LNCAP (cell line): ENCODE measurements around the gene KRTAP4-16.

Source experiments
- TF ChIP-seq, protein P1 (sequence below): fragments of 450-650 bp; IDR thresholded peaks from 2 replicates; pipeline ENCODE4 v1.5.1; 2017; ENCODE audit warnings: mild to moderate bottlenecking

KRTAP4-16 gene

GRCh38 chr17:41141361-41141760 lies 39.4 kb upstream of the KRTAP4-16 start:
- TF ChIP-seq, protein P1, sequence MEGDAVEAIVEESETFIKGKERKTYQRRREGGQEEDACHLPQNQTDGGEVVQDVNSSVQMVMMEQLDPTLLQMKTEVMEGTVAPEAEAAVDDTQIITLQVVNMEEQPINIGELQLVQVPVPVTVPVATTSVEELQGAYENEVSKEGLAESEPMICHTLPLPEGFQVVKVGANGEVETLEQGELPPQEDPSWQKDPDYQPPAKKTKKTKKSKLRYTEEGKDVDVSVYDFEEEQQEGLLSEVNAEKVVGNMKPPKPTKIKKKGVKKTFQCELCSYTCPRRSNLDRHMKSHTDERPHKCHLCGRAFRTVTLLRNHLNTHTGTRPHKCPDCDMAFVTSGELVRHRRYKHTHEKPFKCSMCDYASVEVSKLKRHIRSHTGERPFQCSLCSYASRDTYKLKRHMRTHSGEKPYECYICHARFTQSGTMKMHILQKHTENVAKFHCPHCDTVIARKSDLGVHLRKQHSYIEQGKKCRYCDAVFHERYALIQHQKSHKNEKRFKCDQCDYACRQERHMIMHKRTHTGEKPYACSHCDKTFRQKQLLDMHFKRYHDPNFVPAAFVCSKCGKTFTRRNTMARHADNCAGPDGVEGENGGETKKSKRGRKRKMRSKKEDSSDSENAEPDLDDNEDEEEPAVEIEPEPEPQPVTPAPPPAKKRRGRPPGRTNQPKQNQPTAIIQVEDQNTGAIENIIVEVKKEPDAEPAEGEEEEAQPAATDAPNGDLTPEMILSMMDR = no peak

DNA sequence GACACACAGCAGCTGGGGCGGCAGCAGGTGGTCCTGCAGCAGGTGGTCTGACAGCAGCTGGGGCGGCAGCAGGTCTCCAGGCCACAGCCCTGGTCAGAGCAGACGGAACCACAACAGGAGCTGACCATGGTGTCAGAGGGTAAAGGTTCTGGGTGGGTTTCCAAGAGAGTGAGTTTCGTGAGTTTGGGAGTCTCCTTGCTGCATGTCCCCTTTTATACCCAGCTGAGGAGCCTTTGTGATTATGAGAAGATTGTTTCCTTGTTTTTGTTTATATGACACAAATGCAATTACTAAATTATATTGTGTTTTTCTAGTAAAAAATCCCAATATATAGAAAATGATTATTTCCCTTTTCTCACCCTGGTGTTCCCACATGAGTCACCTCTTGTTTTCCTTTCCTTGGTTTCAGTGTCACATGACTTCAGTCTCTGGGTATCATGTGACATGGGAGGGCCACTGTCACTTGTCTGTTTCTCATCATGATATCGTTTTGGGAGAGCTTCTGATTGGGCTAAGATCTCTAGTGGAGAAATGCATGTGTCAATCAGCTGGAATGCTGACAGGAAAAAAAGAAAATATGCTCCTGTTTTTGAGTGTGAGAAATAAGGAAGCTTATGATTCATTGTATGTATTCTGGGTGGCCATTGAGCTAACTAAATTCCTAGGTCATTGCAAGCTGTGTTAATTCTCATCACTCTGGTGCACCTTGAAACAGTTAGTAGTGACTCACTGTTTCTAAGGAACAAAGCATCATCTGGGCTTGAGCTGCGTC lies 38.5 kb upstream of the KRTAP4-16 start, which contains the start of gene KRTAP4-6:
Gene KRTAP4-6 (minus strand): TSS at position 185 of the 772 bp plus-strand sequence. CDS start 57 bp downstream, at position 128.
- TF ChIP-seq, protein P1 = no peak

- TF ChIP-seq, protein P1 = no peak
These were observed 32.1 kb upstream of the KRTAP4-16 start for GRCh38 chr17:41133880-41134735.

DNA sequence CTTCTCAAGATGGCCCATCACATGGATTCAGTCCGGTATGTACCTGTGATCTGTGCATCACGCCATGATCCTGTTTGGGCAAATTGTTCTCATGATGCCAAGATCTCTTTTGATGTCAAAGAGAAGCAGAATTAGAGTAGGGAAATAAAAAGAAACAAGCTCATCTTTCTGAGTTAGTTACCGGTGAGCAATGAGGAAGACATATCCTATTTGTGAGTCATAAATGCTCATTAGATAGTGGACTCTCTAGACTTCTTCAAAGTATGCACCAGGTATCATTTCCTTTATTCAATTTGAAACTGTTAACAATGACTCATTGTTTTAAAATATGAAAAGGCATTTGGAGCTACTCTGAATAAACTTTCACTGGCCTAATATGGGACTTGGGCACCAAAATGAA lies 30.0 kb upstream of the KRTAP4-16 start:
- TF ChIP-seq, protein P1 = no peak

DNA sequence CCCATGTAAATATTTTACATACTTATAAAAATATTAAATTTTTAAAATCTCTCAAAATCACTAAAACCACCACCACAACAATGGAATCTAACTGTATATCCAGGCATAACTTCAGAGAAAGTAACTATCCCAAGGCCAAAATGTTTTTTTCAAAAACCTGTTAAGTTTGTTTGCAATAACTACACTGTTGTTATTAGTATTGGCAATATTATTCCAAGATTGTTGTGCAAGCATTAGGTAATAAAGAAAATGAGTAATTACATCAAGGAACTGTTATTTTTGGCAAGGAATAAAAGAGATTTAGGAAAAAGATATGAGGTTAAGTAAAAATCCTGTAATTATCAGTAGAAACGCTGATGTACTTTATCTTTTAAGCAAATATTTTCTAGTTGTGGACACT lies 25.4 kb upstream of the KRTAP4-16 start:
- TF ChIP-seq, protein P1 = no peak

DNA sequence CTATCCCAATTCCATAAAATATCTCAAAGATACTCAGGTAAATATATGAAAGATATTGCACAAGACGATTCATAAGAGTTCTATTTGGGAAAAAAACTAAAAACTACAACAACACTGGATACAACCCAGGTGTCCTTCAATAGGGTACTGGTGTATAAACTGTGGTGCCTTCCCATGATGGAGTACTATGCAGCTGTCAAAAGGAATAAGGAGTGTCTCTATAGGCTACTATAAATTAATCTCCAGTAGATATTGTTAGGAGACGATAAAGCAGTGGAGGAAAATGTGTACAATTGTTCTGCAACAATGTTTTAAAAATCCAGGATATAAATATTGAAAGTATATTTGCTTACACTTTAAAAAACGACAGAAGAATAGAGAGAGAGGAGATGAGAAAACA lies 24.4 kb upstream of the KRTAP4-16 start:
- TF ChIP-seq, protein P1 = no peak

DNA sequence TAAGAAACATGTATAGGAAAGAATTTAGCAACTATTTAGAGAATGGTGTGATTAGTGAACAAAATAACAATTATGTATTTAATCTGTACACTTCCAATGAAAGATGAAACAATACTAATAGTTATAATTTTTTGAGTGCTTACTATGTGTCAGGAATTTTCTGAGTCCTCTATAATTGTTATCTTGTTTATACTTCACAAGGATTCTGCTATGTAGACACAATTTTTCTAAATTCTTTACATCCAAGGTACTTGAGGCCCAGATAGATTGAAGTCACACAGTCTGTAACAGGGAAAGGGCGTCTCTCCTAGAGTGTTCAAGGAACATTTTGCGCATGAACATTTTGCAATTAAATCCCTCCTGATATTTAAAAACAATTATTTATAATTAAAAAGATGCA lies 23.1 kb upstream of the KRTAP4-16 start:
- TF ChIP-seq, protein P1 = no peak
